Ramos (cell line): ENCODE measurements around the gene HIGD1A.

ENCODE experiments used
- in situ Hi-C: fragments of 300-500 bp; cut with MboI; formaldehyde crosslinking; loops from one replicate; pipeline ENCODE4 v1.14.3; 2022; ENCODE audit warnings: low sequenced_read_pairs; ENCODE audit not compliant: unreplicated experiment

HIGD1A gene

GRCh38 chr3:42742688-42743087 is 61.6 kb downstream of the HIGD1A start:
- in situ Hi-C loops = loop anchor here (10.0 kb wide), 1 partner anchor 178 kb away; no protein-coding TSS in a partner anchor

GRCh38 chr3:42742259-42742658 is 62.0 kb downstream of the HIGD1A start:
- in situ Hi-C loops = loop anchor here (10.0 kb wide), 1 partner anchor 177 kb away; no protein-coding TSS in a partner anchor

GRCh38 chr3:42741796-42742195 is 62.5 kb downstream of the HIGD1A start:
- in situ Hi-C loops = loop anchor here (10.0 kb wide), 1 partner anchor 177 kb away; no protein-coding TSS in a partner anchor

- in situ Hi-C loops = loop anchor here (10.0 kb wide), 1 partner anchor 175 kb away; no protein-coding TSS in a partner anchor
These were observed 64.7 kb downstream of the HIGD1A start for GRCh38 chr3:42739401-42740158.

- in situ Hi-C loops = no loop called here
These were observed 67.8 kb downstream of the HIGD1A start for GRCh38 chr3:42736531-42736930.

GRCh38 chr3:42736081-42736480 is 68.2 kb downstream of the HIGD1A start:
- in situ Hi-C loops = no loop called here

GRCh38 chr3:42735615-42736014 is 68.7 kb downstream of the HIGD1A start:
- in situ Hi-C loops = no loop called here

- in situ Hi-C loops = no loop called here
These were observed 69.3 kb downstream of the HIGD1A start for GRCh38 chr3:42735019-42735418.

GRCh38 chr3:42734263-42734860 is 69.9 kb downstream of the HIGD1A start:
- in situ Hi-C loops = no loop called here

GRCh38 chr3:42733501-42734262 is 70.6 kb downstream of the HIGD1A start:
- in situ Hi-C loops = no loop called here
